NOMO-1 treated with DMSO at 0.1 percent for 48 hours (cell line): ENCODE data around the gene PTPRN2.

Source experiments
- DNase-seq: peaks from one replicate; lab custom pipeline; 2025; ENCODE audit not compliant: unreplicated experiment; lab: John Stamatoyannopoulos, UW

PTPRN2 gene

DNA sequence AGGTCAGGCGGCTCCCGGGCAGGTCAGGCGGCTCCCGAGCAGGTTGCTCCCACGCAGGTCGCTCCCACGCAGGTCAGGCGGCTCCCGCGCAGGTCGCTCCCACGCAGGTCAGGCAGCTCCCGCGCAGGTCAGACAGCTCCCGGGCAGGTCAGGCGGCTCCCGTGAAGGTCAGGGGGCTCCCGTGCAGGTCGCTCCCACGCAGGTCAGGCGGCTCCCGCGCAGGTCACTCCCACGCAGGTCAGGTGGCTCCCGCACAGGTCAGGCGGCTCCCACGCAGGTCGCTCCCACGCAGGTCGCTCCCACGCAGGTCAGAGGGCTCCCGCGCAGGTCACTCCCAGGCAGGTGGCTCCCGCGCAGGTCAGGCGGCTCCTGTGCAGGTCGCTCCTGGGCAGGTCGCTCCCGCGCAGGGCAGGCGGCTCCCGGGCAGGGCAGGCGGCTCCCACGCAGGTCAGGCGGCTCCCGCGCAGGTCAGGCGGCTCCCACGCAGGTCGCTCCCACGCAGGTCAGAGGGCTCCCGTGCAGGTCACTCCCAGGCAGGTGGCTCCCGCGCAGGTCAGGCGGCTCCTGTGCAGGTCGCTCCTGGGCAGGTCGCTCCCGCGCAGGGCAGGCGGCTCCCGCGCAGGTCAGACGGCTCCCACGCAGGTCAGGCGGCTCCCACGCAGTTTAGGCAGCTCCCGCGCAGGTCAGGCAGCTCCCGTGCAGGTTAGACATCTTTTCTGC, 30.7 kb downstream of the PTPRN2 start:
- DNase-seq, result no peak

- no peak for DNase-seq
Measured at GRCh38 chr7:158555034-158555520, 32.5 kb downstream of the PTPRN2 start.

DNA sequence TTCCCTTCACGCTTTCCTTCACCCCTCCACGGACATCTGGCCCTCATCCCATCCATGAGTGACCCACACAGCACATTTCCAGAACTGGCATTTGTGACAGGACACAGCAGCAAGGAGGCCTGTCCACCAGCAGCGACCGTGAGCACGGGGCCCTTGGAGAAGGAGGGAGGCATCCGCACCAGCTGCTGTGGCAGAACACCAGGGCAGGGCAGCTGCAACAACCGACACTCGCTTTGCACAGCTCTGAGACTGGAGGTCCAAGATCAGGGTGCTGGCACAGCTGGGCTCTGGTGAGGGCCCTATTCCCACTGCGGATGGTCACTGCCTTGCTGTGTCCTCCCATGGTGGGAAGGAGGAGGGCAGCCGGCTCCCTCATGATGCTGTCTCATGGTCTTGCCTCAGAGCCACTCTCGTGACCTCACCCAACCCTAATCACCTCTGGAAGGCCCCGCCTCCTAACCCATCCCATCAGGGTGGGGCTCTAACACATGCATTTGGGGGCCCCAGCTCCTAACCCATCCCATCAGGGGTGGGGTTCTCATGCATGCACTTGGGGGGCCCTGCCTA, 36.7 kb downstream of the PTPRN2 start:
- no peak for DNase-seq

DNA sequence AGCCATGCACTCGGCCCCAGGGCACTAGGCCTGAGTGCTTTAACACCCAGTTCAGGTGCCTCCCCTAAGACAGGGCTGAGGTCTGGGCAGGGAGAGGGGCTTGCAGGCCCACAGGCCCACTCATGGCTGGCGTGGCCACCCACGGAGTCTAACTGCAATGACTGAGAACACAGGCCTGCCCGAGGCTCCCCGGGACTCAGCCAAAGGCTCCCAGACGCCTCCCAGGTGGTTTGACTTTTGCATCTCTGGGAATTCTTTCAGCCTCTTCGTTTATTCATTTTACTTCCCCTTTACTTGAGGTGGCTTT, 37.3 kb downstream of the PTPRN2 start:
- no peak for DNase-seq

- DNase-seq, result no peak
Measured at GRCh38 chr7:158549616-158550393, 37.8 kb downstream of the PTPRN2 start.

GRCh38 chr7:158549176-158549615, 38.4 kb downstream of the PTPRN2 start:
- DNase-seq, result no peak

DNA sequence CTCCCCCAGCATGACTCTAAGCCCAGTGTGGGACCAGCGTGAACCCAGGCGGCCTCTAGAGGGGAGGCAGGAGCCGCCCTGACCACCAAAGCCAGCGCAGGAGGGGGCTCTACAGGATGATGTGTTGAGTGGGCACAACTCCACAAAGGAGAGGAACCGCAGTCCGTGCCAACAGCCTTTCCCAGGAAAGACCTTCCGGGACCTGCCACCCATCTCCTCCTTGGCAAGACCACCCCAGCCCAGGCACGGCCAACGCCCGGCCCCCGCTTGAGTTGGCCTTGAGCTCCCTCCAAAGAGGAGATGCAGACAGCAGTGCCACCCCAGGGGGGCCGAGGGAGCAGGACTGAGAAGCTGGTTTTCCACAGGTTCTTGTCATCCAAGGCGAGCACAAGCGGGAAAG, 38.9 kb downstream of the PTPRN2 start:
- no peak for DNase-seq

DNA sequence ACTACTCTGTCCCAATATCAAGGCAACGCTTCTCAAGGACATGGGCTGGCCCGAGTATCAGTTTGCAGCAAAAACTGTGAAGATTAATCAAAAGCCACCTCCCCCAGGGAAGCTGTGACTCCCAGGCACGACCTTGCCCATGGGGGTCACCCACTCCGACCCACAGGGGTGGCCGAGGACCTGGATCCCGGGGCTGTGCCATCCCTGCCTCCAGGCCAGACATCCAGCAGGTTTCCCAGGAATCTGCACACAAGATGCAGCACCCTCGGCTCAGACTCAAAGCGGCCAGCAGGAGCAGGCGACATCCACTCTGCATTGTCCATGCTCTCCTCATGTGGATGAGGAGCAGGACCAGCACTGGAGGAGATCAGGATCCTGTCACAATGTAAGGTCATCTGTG, 39.8 kb downstream of the PTPRN2 start:
- DNase-seq, result no peak

- no peak for DNase-seq
Measured at GRCh38 chr7:158546626-158547025, 41.0 kb downstream of the PTPRN2 start.

GRCh38 chr7:158546214-158546613, 41.4 kb downstream of the PTPRN2 start:
- DNase-seq, result no peak

- no peak for DNase-seq
Measured at GRCh38 chr7:158544708-158545107, 42.9 kb downstream of the PTPRN2 start.

DNA sequence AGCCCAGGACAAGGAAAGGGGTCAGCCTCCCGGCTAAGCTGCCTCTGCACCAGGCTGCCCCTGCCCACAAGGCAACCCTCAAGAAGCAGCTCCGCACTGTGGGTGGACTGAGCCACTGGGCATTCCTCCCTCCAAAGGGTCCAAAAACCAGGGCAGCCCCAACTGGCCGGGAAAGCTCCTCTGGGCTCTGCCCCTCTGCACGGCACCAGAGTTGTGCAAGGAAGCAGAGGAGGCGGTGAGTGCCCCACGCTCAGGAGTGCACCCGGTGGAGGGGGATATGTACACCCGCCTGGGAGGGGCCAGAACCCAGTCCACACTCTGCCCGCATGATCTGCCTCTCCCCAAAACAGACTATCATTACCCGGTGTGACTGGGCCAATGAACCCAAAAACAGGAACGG, 43.8 kb downstream of the PTPRN2 start:
- no peak for DNase-seq

GRCh38 chr7:158542651-158543566, 44.7 kb downstream of the PTPRN2 start:
- no peak for DNase-seq

- DNase-seq, result peak; percentile 75
Measured at GRCh38 chr7:158541346-158542010, 46.1 kb downstream of the PTPRN2 start.

DNA sequence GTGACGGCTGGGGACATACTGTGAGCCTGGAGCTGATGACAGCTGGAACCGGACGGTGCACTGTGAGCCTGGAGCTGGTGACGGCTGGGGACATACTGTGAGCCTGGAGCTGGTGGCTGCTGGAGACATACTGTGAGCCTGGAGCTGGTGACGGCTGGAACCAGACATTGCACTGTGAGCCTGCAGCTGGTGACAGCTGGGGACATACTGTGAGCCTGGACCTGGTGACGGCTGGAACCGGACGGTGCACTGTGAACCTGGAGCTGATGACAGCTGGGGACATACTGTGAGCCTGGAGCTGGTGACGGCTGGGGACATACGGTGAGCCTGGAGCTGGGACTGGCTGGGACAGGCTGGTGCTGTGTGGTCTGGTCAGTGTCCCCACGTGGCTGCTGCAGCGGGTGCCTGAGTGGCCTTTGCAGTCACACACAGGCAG, 47.9 kb downstream of the PTPRN2 start:
- DNase-seq, result no peak

GRCh38 chr7:158538156-158538946, 49.3 kb downstream of the PTPRN2 start:
- DNase-seq, result no peak

- no peak for DNase-seq
Measured at GRCh38 chr7:158537516-158537882, 50.1 kb downstream of the PTPRN2 start.

DNA sequence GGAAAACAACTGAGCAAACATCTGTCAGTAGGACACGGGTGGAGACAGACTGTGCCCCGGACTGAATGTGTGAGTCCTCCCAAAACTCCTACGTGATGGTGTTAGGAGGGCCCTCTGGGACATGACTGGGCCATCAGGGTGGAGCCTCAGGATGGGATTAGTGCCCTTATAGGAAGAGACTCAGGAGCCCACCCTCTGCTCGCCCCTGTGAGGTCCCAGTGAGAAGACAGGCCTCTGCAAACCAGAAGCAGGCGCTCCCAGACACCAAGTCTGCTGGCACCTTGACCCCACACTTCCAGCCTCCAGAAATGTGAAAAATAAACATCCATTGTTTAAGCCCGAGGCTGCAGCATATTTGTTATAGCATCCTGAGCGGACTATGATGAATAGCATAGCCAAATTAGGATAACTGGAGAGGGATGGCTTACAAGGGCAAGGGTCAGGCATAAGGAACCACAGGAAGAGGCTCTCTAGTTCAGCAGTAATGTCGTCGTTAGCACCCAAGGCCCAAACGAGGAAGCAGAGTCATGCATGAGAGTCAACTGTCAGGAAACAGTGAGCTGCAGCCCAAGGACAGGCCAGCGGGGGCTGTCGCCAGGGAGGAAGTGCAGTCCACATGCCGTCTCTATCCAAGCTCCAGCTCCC, 50.6 kb downstream of the PTPRN2 start:
- DNase-seq, result peak; percentile 3

- no peak for DNase-seq
Measured at GRCh38 chr7:158535079-158535478, 52.5 kb downstream of the PTPRN2 start.
